Measurements from ENCODE around the gene SUMO4. TPM values are rescaled to one million over a fixed set of nuclear protein-coding genes. Genes with fewer than 3 reads are reported as not detected.

SUMO4 gene
- total and polyA plus RNA-seq, 2 of the 8 experiments (the other 6 are each of a cell fraction or from before 2014, with no cell fraction given) = 0.09 to 1.3 TPM

GRCh38 chr6:149362289-149362688 is 37.8 kb upstream of the SUMO4 start (continued):
- no peak for TF ChIP-seq RNF2 (IDR thresholded peaks at IDR 0.05; ENCODE audit: borderline replicate concordance, low read depth, low read length, missing control alignments, poor library complexity, severe bottlenecking)
- TF ChIP-seq CEBPB (IDR thresholded peaks at IDR 0.05; ENCODE audit: low read depth, low read length) = no peak
- no peak for TF ChIP-seq NANOG (IDR thresholded peaks at IDR 0.05; ENCODE audit: insufficient read depth, low read depth, low read length, poor library complexity, severe bottlenecking)

Measured in H1 (cell line).